Neural cell (in vitro differentiated cells): ENCODE data around the gene EPC2. TPM values are rescaled to one million over a fixed set of nuclear protein-coding genes. Genes with fewer than 3 reads are reported as not detected.

Experiments
- H2AFZ ChIP-seq: fragments of 200-600, 300-800 bp; sonication (generic), shearing (Covaris generic); 2 replicates; pipeline ENCODE4 v1.6.0; 2014; ENCODE audit warnings: low read depth, mild to moderate bottlenecking, antibody characterized with exemption, low read length, moderate library complexity
- H3F3A ChIP-seq: fragments of 200-600 bp; shearing (Covaris generic); 2 replicates; pipeline ENCODE4 v1.6.1; 2016; ENCODE audit warnings: mild to moderate bottlenecking, moderate library complexity, mixed read lengths, antibody characterized with exemption, low read length; ENCODE audit not compliant: insufficient read depth, poor library complexity, severe bottlenecking
- H3K27ac ChIP-seq: fragments of 200-600, 300-800 bp; sonication (generic), shearing (Covaris generic); 2 replicates; pipeline ENCODE4 v1.5.1; 2014; ENCODE audit warnings: mild to moderate bottlenecking, low read length, moderate library complexity
- H3K27me3 ChIP-seq: fragments of 300-800, 200-600 bp; sonication (generic), shearing (Covaris generic); 2 replicates; pipeline ENCODE4 v1.6.0; 2014; ENCODE audit warnings: mild to moderate bottlenecking, low read depth, low read length, moderate library complexity; ENCODE audit not compliant: insufficient read depth
- H3K36me3 ChIP-seq: fragments of 300-800, 200-600 bp; sonication (generic), shearing (Covaris generic); 2 replicates; pipeline ENCODE4 v1.5.1; 2014; ENCODE audit warnings: mild to moderate bottlenecking, antibody characterized with exemption, low read length, moderate library complexity; ENCODE audit not compliant: insufficient read depth
- H3K4me2 ChIP-seq: fragments of 300-800, 200-600 bp; sonication (generic), shearing (Covaris generic); 2 replicates; pipeline ENCODE4 v1.6.0; 2014; ENCODE audit warnings: mild to moderate bottlenecking, low read length
- H3K4me3 ChIP-seq: fragments of 300-800, 200-600 bp; sonication (generic), shearing (Covaris generic); 2 replicates; pipeline ENCODE4 v1.5.1; 2014; ENCODE audit warnings: mild to moderate bottlenecking, low read length, moderate library complexity
- H3K79me2 ChIP-seq: fragments of 200-600 bp; shearing (Covaris generic); replicated peaks from 2 replicates; pipeline ENCODE4 v1.6.0; 2014; ENCODE audit warnings: mild to moderate bottlenecking, low read length, moderate library complexity; ENCODE audit not compliant: insufficient read depth
- H3K9ac ChIP-seq: fragments of 300-800, 200-600 bp; sonication (generic), shearing (Covaris generic); 2 replicates; pipeline ENCODE4 v1.6.1; 2016; ENCODE audit warnings: mild to moderate bottlenecking, low read length, mixed read lengths
- H3K9me2 ChIP-seq: fragments of 200-600 bp; shearing (Covaris generic); 2 replicates; pipeline ENCODE4 v1.6.1; 2016; ENCODE audit warnings: mild to moderate bottlenecking, low read length, mixed read lengths; ENCODE audit not compliant: insufficient read depth
- H3K9me3 ChIP-seq: fragments of 200-600, 300-800 bp; sonication (generic), shearing (Covaris generic); 2 replicates; pipeline ENCODE4 v1.6.1; 2016; ENCODE audit warnings: mild to moderate bottlenecking, mixed run types, low read length, moderate library complexity, mixed read lengths
- H4K20me1 ChIP-seq: fragments of 200-600 bp; shearing (Covaris generic); 2 replicates; pipeline ENCODE4 v1.6.1; 2016; ENCODE audit warnings: mild to moderate bottlenecking, mixed run types; ENCODE audit not compliant: insufficient read depth
- CTCF ChIP-seq: fragments of 450-650 bp; IDR thresholded peaks from 2 replicates; pipeline ENCODE4 v1.5.1; 2014; ENCODE audit warnings: antibody characterized with exemption, mild to moderate bottlenecking, moderate library complexity; ENCODE audit not compliant: poor library complexity, severe bottlenecking
- EP300 ChIP-seq: fragments of 450-650 bp; conservative IDR thresholded peaks from 2 replicates; pipeline ENCODE4 v1.6.1; 2014; ENCODE audit warnings: antibody characterized with exemption, mild to moderate bottlenecking, moderate library complexity; ENCODE audit not compliant: poor library complexity, severe bottlenecking
- EZH2 ChIP-seq: fragments of 200-600, 300-800 bp; shearing (Covaris generic), sonication (generic); IDR thresholded peaks from 2 replicates; pipeline ENCODE4 v1.6.1; 2014; ENCODE audit warnings: antibody characterized with exemption, low read length, borderline replicate concordance, mild to moderate bottlenecking; ENCODE audit not compliant: insufficient read depth, poor library complexity, severe bottlenecking
- MXI1 ChIP-seq: fragments of 450-650 bp; conservative IDR thresholded peaks from 2 replicates; pipeline ENCODE4 v1.6.1; 2014; ENCODE audit warnings: antibody characterized with exemption, mild to moderate bottlenecking; ENCODE audit not compliant: poor library complexity, severe bottlenecking
- POLR2AphosphoS5 ChIP-seq: IDR thresholded peaks from 2 replicates; pipeline ENCODE4 v1.6.1; 2012
- RAD21 ChIP-seq: fragments of 450-650 bp; conservative IDR thresholded peaks from 2 replicates; pipeline ENCODE4 v1.6.1; 2014; ENCODE audit warnings: antibody characterized with exemption, mild to moderate bottlenecking, moderate library complexity
- REST ChIP-seq: IDR thresholded peaks from 2 replicates; pipeline ENCODE4 v1.6.1; 2012; ENCODE audit warnings: borderline replicate concordance
- SMC3 ChIP-seq: fragments of 450-650 bp; conservative IDR thresholded peaks from 2 replicates; pipeline ENCODE4 v1.6.1; 2014; ENCODE audit warnings: antibody characterized with exemption, mild to moderate bottlenecking, moderate library complexity; ENCODE audit not compliant: poor library complexity
- TAF1 ChIP-seq: IDR thresholded peaks from 2 replicates; pipeline ENCODE4 v1.6.1; 2012; ENCODE audit warnings: low read depth
- polyA plus RNA-seq: library from polyadenylated mRNA; depleted of rRNA; stranded (reverse); fragments of >200 nt; gene quantifications from 2 replicates; pipeline ENCODE4 v1.2.3, GENCODE V29; 2014

The EPC2 gene
- polyA plus RNA-seq, 1 donor from 2014 or later, result 43.9 TPM

DNA sequence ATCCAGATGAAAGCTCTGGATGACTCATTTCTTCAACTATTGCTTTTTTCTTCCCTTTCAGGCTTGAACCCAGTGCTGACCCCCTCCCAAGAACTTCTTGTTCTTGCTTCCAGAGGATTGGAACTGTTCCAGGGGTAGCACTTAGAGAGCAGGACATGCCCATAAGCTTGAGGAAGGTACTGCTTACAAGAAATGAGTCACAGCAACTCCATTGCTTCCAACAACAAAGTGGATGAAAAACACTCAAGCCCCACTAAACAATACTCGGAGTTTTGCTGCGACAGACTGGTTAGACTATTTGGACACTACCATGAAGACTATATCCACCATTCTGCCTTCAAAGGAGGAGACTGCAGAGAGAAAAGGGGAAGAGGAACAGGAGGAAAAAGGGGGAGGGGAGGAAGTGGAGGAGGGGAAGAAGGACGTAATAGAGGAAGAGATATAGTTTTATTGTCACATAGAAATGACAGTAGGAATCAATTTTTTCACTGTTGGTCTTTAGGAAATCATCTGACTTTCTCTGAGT, 1.6 kb upstream of the EPC2 start:
- Histone ChIP-seq H2AFZ (no peak overlapping the region), H3K4me3 (no peak overlapping the region), H4K20me1 (peaks cover 3% of the 10 kb centered on the region), H3K9me2 (no peaks in the 10 kb centered on the region), H3K36me3 (no peaks in the 10 kb centered on the region), H3K4me2 (no peak overlapping the region), H3K79me2 (peaks cover 24% of the 10 kb centered on the region), H3K27me3 (peaks cover 4% of the 10 kb centered on the region), H3K9ac (no peak overlapping the region), H3K27ac (no peak overlapping the region), H3F3A (peaks cover 4% of the 10 kb centered on the region), H3K9me3 (no peaks in the 10 kb centered on the region)
- TF ChIP-seq CTCF, result no peak
- TF ChIP-seq REST, result no peak
- no peak for TF ChIP-seq SMC3

DNA sequence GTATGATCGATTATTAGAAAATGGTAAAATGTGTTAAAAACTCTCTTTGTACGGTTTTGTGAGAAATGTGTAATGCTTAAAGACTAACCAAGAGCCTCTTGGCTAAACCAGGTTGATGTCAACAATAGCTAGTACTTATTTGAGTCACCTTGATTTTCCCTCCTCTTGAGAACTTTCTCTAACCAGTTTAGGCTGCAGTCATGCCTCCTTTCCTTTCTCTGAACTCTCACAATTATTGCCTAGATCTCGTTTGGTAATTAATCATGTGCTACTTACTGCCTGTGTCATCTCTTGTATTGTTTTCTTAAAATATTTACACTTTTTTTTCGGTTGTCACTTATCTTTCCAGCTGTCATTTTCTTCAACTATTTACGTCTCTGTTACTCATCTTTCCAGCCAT, 1.1 kb upstream of the EPC2 start:
- H3K27ac ChIP-seq, result no peak overlapping the region

More for the DNA sequence above, 1.1 kb upstream of the EPC2 start:
- no peak overlapping the region for H3K9ac ChIP-seq
- no peaks in the 10 kb centered on the region for H3K9me3 ChIP-seq
- H3K4me3 ChIP-seq, result peak overlapping the region; percentile 82
- H3K4me2 ChIP-seq, result peak overlapping the region; percentile 98
- H4K20me1 ChIP-seq, result peaks cover 3% of the 10 kb centered on the region
- peaks cover 4% of the 10 kb centered on the region for H3F3A ChIP-seq
- H2AFZ ChIP-seq, result no peak overlapping the region
- no peaks in the 10 kb centered on the region for H3K36me3 ChIP-seq
- no peak for TF ChIP-seq EZH2
- TF ChIP-seq EP300, result no peak
- no peak for TF ChIP-seq RAD21
- no peak for TF ChIP-seq SMC3
- no peak for TF ChIP-seq POLR2AphosphoS5
- TF ChIP-seq CTCF, result no peak
- no peak for TF ChIP-seq TAF1
- TF ChIP-seq REST, result no peak
- no peak for TF ChIP-seq MXI1
- no peaks in the 10 kb centered on the region for H3K9me2 ChIP-seq
- H3K27me3 ChIP-seq, result peaks cover 4% of the 10 kb centered on the region
- peaks cover 29% of the 10 kb centered on the region for H3K79me2 ChIP-seq
